ENCODE measurements around the gene PLEKHM3.

DNA sequence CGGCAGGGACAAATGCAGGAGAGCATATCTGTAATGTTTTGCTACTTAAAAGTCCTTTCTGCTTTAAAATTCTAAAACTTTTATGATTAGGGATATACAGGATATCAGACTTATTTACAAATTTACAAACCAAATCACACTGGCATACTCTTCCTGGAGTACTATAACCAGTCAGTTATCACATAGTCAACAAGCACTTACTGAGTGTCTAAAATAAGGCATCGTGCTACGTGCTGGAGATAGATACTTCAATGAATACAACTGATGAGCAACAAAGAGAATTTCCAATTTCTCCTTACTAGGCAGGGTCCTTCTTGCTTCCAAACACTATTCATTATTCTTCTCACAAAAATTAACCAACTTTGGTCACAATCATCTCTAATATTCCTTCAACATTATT, 113.5 kb downstream of the PLEKHM3 start:
- TF ChIP-seq CTCF (IDR thresholded peaks at IDR 0.05) (no peak), POLR2A (IDR thresholded peaks at IDR 0.05) (no peak), EP300 (IDR thresholded peaks at IDR 0.05) (no peak), POLR2AphosphoS5 (IDR thresholded peaks at IDR 0.05) (no peak)
